ENCODE results near the gene GUCA2A.
A peak's percentile ranks its signal among the peaks of the same experiment; 100 is the strongest.

The GUCA2A gene

GRCh38 chr1:42155362-42155761 is 9.2 kb downstream of the GUCA2A start:
- DNase-seq (ENCODE audit: low read depth, low spot score) = no peak

- no peak for DNase-seq (ENCODE audit: low read depth, low spot score)
Observed at GRCh38 chr1:42154685-42155084, 9.9 kb downstream of the GUCA2A start.

GRCh38 chr1:42153624-42154023 is 10.9 kb downstream of the GUCA2A start:
- DNase-seq (ENCODE audit: low read depth, low spot score) = no peak

- DNase-seq (ENCODE audit: low read depth, low spot score) = no peak
Observed at GRCh38 chr1:42152907-42153600, 11.5 kb downstream of the GUCA2A start, which contains the start of gene GUCA2B. Gene GUCA2B (plus strand): TSS chr1:42153410. CDS start chr1:42153451, 41 bp downstream.

GRCh38 chr1:42152119-42152518 is 12.4 kb downstream of the GUCA2A start:
- no peak for DNase-seq (ENCODE audit: low read depth, low spot score)

- no peak for DNase-seq (ENCODE audit: low read depth, low spot score)
Observed at GRCh38 chr1:42150651-42151050, 13.9 kb downstream of the GUCA2A start.

- DNase-seq (ENCODE audit: low read depth, low spot score) = no peak
Observed at GRCh38 chr1:42148166-42148565, 16.4 kb downstream of the GUCA2A start.

- peak; percentile 78 for DNase-seq (ENCODE audit: low read depth, low spot score)
Observed at GRCh38 chr1:42146626-42147320, 17.8 kb downstream of the GUCA2A start.

- no peak for DNase-seq (ENCODE audit: low read depth, low spot score)
Observed at GRCh38 chr1:42145764-42146625, 18.6 kb downstream of the GUCA2A start.

- DNase-seq (ENCODE audit: low read depth, low spot score) = no peak
Observed at GRCh38 chr1:42145389-42145716, 19.2 kb downstream of the GUCA2A start.

GRCh38 chr1:42144711-42145388 is 19.7 kb downstream of the GUCA2A start:
- DNase-seq (ENCODE audit: low read depth, low spot score) = no peak

GRCh38 chr1:42143896-42144710 is 20.4 kb downstream of the GUCA2A start:
- DNase-seq (ENCODE audit: low read depth, low spot score) = no peak

- no peak for DNase-seq (ENCODE audit: low read depth, low spot score)
Observed at GRCh38 chr1:42142894-42143675, 21.5 kb downstream of the GUCA2A start.

GRCh38 chr1:42141978-42142377 is 22.6 kb downstream of the GUCA2A start:
- no peak for DNase-seq (ENCODE audit: low read depth, low spot score)

GRCh38 chr1:42140191-42140590 is 24.4 kb downstream of the GUCA2A start:
- no peak for DNase-seq (ENCODE audit: low read depth, low spot score)

GRCh38 chr1:42139444-42139843 is 25.1 kb downstream of the GUCA2A start:
- no peak for DNase-seq (ENCODE audit: low read depth, low spot score)

GRCh38 chr1:42138586-42138985 is 26.0 kb downstream of the GUCA2A start:
- DNase-seq (ENCODE audit: low read depth, low spot score) = no peak

- peak; percentile 77 for DNase-seq (ENCODE audit: low read depth, low spot score)
Observed at GRCh38 chr1:42137766-42138165, 26.8 kb downstream of the GUCA2A start.

GRCh38 chr1:42136466-42136865 is 28.1 kb downstream of the GUCA2A start:
- no peak for DNase-seq (ENCODE audit: low read depth, low spot score)

- DNase-seq (ENCODE audit: low read depth, low spot score) = no peak
Observed at GRCh38 chr1:42135426-42135825, 29.1 kb downstream of the GUCA2A start.

All from astrocyte of the hippocampus (primary cell).